NCI-H2196 treated with DMSO at 0.1 percent for 48 hours (cell line): Measurements from ENCODE around the gene FAM180A.
"Not testable (repeated sequence)": the region's sequence is repeated elsewhere in the genome, so short reads cannot be mapped to it uniquely, and the experiment has no call there.

Experiments used
- DNase-seq: peaks from one replicate; lab custom pipeline; 2025; ENCODE audit not compliant: unreplicated experiment; lab: John Stamatoyannopoulos, UW

The FAM180A gene

DNA sequence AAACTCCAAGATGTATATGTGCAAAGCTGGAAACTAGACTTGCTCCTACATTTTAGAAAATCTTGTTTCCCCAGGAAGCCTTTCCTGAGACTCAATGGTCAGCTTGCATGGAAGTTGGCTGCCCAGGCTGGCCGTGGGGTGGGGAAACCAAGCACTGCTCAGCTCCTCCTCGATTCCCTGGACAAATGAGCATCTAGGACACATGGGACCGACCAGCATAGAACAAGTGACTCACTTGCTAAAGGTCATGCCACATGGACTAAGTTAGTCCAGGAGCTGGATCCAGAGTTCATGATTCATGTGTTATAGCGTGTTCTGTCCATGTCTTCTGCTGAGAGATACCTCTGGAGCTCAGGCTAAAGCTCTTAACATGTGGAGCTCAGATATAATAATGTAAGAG is 6.2 kb downstream of the FAM180A start:
- DNase-seq, result no peak

GRCh38 chr7:135741905-135742304 is 6.7 kb downstream of the FAM180A start:
- no peak for DNase-seq

DNA sequence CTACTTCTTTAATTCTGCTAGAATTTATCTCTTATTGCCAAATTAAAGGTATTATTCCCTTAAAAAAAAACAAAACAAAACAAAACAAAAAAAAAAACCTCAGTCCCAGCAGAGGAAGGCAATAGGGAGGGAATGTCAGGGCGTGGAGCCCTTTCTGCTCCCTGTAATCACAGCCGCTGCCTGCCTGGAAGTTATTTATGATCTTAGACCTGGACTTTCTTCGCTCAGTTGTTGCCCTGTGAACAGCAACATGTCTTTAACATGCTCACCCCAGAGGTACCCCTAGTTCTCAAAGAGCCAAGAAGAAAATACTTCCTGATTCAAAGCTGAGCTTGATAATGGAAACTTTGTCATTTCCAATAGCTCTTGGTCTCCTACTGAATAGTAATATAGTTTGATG is 7.7 kb downstream of the FAM180A start:
- DNase-seq, result no peak

DNA sequence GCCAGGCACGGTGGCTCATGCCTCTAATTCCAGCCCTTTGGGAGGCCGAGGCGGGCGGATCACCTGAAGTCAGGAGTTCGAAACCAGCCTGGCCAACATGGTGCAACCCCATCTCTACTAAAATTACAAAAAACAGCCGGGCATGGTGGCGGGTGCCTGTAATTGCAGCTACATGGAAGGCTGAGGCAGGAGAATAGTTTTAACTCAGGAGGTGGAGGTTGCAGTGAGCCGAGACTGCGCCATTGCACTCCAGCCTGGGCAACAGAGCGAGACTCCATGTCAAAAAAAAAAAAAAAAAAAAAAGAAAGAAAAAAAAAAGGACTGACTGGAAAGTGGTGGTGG is 11.3 kb downstream of the FAM180A start:
- DNase-seq, result not testable (repeated sequence)

DNA sequence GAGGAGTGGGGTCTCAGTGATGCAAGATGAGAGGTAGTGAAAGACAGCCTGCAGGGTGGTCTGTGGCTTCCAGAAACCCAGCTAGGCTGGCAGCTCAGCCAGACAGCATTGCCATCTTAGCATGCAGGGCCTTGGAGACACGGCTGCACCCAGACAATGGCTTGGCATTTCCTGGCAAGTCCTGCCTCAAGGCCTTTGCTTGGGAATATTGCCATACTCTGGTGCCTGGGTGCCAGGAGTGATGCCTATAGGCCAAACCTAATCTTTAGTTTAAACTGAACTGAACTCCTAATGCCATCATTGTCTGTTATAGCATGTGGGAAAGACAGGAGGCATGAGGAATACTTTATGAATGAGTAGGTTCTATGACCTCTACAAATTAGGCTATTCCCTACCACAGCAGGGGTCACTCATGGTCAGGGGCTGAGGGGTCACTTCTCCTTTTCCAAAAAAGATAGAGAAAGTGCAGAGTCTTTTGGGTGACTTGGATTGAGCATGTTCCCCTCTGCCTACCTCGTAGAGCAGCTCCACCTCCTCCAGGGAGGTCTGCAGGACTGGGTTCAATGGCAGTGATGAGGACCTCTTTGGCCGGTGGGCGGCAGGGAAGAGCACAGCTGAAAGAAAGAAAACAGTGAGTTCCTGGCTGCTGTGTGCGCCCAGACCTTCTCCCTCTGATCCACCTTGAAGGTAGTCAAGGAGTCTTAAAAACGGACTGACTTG is 11.9 kb downstream of the FAM180A start:
- no peak for DNase-seq

- DNase-seq, result no peak
These were observed 14.3 kb downstream of the FAM180A start for GRCh38 chr7:135734343-135734689.

DNA sequence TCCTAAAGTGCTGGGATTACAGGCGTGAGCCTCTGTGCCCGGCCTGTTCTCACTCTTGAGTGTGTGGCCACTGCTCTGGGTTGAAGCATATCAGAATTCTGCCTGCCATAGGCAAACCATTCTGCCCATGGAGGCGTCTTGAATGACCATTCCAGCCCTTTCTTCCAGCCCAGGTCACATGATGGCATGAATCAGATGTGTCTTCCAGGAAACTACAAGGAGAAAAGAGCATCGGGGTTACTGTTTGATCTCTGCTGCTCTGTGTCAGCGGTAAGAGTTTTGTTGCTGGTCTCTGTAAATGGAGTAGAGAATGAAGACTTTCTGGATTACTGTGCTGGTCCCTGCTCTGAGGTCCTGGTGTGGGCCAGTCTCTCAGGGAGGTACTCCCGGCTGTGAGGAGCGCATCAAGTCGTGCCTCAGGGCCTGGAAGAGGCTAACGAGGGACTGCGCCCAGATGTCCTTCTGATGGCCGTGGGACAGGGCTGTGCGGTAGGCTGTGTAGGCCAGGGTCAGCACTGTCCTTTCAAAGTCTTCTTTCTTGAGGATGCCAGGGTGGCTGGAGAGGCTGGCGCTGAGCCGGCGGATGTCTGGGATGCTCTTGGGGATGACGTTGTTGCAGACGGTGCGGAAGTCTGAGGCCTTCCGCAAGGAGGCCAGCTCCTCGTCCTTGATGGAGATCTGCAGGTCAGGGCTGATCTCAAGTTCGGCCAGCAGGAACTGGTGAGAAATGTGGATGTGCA is 14.8 kb downstream of the FAM180A start:
- DNase-seq, result no peak

- no peak for DNase-seq
These were observed 17.5 kb downstream of the FAM180A start for GRCh38 chr7:135731131-135731530.

GRCh38 chr7:135729230-135729629 is 19.4 kb downstream of the FAM180A start:
- DNase-seq, result no peak

- no peak for DNase-seq
These were observed 20.4 kb downstream of the FAM180A start, which contains the start of gene SLC13A4 for GRCh38 chr7:135728136-135728669. Gene SLC13A4 (minus strand): TSS chr7:135728186. CDS start chr7:135727496, 690 bp downstream.

DNA sequence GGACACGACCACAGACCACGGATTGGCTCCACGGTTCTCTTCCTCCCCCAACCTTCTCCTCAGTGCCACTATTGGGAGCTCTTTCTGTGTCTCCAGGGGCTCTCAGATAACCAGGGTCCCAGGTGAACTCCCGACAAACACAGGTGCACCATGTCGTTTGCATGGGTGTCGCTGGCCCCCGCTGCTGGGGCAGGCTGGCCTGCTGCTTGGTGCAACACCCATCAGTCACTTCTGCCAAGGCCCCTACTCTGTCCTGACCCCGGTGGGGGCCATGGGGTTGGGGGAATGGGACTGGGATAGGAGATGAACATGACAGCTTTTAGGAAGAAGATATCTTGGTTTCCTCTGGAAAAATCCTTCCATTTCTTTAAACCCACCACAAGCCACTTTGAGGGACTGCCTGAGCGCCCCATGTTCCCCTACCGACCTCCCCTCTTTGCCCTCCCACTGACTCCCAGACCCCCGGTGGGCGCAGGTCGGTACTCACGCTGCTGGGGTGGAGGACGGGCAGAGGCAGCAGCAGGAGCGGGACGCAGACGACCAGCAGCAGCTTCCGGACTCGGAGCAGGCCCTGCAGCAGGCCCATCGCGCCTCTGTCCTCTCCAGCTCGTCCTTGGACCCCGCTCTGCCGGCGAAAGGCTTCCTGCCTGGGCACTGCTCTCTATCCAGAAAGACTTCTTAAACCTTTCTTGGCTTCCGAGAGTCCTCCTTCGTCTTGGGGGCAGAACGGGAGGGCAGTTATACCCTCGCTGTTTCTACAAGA is 21.5 kb downstream of the FAM180A start:
- DNase-seq, result no peak

DNA sequence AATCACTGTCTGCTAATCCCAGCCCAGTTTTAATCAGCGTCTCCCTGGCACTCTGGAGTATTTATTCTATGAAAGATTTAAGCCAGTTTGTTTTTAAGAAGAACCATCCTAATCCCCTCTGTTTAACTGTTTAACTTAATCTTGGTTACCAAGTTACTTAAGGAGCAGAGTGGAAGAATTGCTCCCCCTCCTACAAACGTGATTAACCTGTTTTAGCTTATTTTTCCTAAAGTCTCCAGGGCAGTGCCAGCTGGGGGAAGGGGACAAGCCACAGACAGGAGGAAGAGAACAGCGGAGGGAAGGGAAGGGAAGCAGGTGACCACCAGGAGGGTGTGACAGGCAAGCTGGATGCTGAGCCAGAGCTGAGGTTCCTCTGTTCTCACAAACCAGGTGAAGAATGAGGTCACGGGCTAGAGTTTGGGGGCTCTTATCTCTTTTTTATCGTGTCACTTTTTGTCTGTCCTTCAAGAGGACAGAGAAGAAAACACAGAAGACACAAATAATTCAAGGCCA is 22.3 kb downstream of the FAM180A start:
- DNase-seq, result no peak

- DNase-seq, result no peak
These were observed 25.2 kb downstream of the FAM180A start for GRCh38 chr7:135723411-135723810.

DNA sequence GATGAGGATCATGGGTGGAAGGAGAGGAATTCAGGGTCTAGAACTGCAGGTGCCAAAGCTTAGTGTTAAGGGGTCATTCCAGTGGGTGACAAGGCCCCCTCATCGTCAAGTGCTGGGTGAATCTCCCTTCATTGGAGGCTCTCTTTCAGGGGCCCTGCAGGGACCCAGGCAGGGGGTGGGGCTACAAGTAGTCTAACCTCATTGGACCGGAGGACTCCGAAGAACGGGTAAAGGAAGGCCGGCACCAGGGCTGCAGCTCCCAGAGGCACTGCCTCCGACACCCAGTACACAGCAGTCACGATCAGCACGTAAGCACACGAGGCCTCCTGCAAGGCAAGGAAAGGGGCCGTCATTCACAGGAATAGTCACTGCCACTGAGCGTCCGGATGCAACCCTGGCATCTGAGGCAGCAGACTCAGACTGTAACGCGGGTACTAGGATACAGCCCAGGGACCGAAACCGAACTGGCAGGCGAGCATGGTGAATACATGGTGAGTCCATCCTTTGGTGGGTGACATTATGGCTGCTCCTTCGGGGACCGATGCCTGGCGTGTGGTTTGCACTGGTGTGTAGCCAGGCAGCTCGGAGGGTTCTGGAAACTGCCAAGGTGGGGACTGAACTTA is 27.3 kb downstream of the FAM180A start:
- no peak for DNase-seq

DNA sequence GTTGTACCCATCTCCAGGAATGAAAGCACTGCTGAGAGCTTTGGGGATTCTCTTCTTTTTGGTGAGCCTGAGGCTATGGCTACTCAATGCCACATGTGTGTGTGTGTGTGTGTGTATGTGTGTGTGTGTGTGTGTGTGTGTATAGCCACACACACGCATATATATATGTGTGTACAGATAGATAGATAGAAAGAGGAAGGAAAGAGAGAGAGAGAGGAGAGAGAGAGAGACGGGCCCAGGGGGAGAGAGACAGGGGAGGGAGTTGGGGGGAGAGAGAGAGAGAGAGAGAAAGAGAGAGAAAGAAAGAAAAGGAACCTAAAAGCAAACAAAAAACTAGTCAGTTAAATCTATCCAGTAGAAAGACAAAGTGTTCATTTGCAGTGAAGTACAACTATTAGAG is 28.9 kb downstream of the FAM180A start:
- DNase-seq, result no peak

GRCh38 chr7:135718794-135719437 is 29.7 kb downstream of the FAM180A start:
- DNase-seq, result no peak

- no peak for DNase-seq
These were observed 30.4 kb downstream of the FAM180A start for GRCh38 chr7:135718219-135718618.

- no peak for DNase-seq
These were observed 30.9 kb downstream of the FAM180A start for GRCh38 chr7:135717693-135718092.

GRCh38 chr7:135716677-135717238 is 31.9 kb downstream of the FAM180A start:
- no peak for DNase-seq

DNA sequence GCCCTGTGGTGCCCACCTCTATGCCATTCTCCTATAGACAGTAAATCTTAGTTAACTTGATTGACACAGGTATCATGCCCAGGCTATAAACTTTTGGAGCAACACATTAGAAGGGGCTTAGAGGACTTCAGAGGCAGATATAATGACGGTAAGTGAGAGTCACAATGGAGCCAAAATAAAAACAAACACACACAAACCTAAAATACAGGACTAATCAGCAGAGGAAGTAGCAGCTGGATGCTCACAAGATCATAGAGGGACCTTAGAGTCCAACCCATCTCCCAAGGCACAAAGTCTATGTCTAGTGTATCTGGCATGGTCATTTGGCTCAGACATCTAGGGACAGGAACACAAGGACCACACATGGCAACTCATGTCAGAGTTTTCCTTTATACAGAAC is 32.9 kb downstream of the FAM180A start:
- no peak for DNase-seq
